GM10847 (cell line): ENCODE results near the gene CORO1C.

Source experiments
- POLR2A ChIP-seq: IDR thresholded peaks from 2 replicates; pipeline ENCODE4 v1.6.1; 2011; ENCODE audit not compliant: insufficient read length; ENCODE audit errors: extremely low read depth

CORO1C gene

DNA sequence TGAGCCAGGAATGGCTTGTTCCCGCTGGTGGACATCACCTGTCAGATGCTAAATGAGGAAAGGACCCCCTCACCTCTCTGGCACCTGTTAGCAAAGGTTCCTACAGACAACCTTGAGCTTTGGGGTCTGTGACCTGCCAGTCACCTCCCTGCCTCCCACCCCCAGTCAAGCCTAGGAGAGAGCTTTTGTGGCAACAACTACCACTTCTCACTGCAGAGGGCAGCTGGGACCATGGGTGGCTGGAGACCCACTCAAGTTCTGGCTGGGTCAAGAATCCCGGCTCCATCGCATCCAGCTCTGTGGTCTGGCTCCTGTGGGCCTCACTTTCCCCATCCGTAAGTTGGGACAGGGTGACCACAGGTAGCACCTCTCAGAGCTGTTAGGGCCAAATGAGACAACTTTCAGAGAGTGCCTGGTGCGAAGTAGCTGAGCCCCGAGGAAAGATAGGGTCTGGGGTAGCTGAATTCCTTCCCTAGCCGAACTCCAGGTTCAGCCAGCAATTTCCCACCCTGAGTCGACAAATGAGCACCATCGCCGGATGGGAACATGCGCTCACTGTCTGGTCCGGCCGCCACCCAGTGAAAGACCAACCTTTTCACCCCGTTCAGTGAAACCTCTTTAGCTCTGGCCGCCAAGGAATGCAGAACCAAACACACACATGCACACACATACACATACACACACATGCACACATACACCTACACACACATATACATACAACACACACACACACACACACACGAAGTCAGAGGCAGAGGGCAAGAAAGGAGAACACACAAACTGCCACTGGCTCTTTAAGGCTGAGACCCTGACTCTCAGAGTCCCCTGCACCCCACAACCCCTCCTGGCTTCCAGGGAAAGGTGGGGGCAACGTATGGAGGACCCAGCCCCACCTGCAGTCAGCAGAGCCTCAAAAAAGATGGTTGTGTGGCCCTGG lies 135.3 kb downstream of the CORO1C start:
- no peak for TF ChIP-seq POLR2A
